ENCODE data around the gene TBCA.
"Not testable (repeated sequence)": the region's sequence is repeated elsewhere in the genome, so short reads cannot be mapped to it uniquely, and the experiment has no call there.

Gene TBCA

GRCh38 chr5:77699569-77699968 lies 76.6 kb downstream of the TBCA start:
- not testable (repeated sequence) for DNase-seq

GRCh38 chr5:77698920-77699319 lies 77.2 kb downstream of the TBCA start:
- no peak for DNase-seq

- no peak for DNase-seq
Measured at GRCh38 chr5:77697692-77698091, 78.4 kb downstream of the TBCA start.

- no peak for DNase-seq
Measured at GRCh38 chr5:77696120-77696519, 80.0 kb downstream of the TBCA start.

GRCh38 chr5:77693913-77694312 lies 82.2 kb downstream of the TBCA start:
- no peak for DNase-seq

- DNase-seq: no peak
Measured at GRCh38 chr5:77683171-77683732, 92.9 kb downstream of the TBCA start.

- no peak for DNase-seq
Measured at GRCh38 chr5:77670526-77670925, 105.6 kb downstream of the TBCA start.

GRCh38 chr5:77669677-77670076 lies 106.5 kb downstream of the TBCA start:
- DNase-seq: no peak

- DNase-seq: no peak
Measured at GRCh38 chr5:77663090-77663863, 112.9 kb downstream of the TBCA start.

GRCh38 chr5:77662635-77663034 lies 113.5 kb downstream of the TBCA start:
- DNase-seq: no peak

GRCh38 chr5:77658662-77659061 lies 117.5 kb downstream of the TBCA start:
- no peak for DNase-seq

- no peak for DNase-seq
Measured at GRCh38 chr5:77651343-77651742, 124.8 kb downstream of the TBCA start.

GRCh38 chr5:77650686-77651085 lies 125.5 kb downstream of the TBCA start:
- DNase-seq: no peak

- no peak for DNase-seq
Measured at GRCh38 chr5:77649776-77650175, 126.4 kb downstream of the TBCA start.

- no peak for DNase-seq
Measured at GRCh38 chr5:77645995-77646639, 130.0 kb downstream of the TBCA start.

- no peak for DNase-seq
Measured at GRCh38 chr5:77645158-77645994, 130.8 kb downstream of the TBCA start.

- DNase-seq: no peak
Measured at GRCh38 chr5:77644371-77645157, 131.6 kb downstream of the TBCA start.

- no peak for DNase-seq
Measured at GRCh38 chr5:77643654-77644370, 132.3 kb downstream of the TBCA start.

- DNase-seq: no peak
Measured at GRCh38 chr5:77642738-77643653, 133.1 kb downstream of the TBCA start.

GRCh38 chr5:77641963-77642737 lies 134.0 kb downstream of the TBCA start:
- no peak for DNase-seq

All from GOT3 (cell line).